Choroid plexus epithelial cell (primary cell): ENCODE results near the gene NACAD.

Experiments
- DNase-seq: peaks from one replicate; pipeline ENCODE4 v3.0.0-alpha.2; 2010; ENCODE audit warnings: low read depth
- H3K4me3 ChIP-seq: 2 replicates; pipeline ENCODE4 v1.5.1; 2011; ENCODE audit warnings: low read depth, mild to moderate bottlenecking, control low read depth, low read length, moderate library complexity
- TF ChIP-seq, protein P1 (sequence below): conservative IDR thresholded peaks from 2 replicates; pipeline ENCODE4 v1.5.1; 2011; ENCODE audit warnings: low read depth, mild to moderate bottlenecking, control low read depth, inconsistent platforms, low read length, moderate library complexity

The NACAD gene

GRCh38 chr7:45106820-45107219 lies 18.1 kb upstream of the NACAD start:
- TF ChIP-seq, protein P1, sequence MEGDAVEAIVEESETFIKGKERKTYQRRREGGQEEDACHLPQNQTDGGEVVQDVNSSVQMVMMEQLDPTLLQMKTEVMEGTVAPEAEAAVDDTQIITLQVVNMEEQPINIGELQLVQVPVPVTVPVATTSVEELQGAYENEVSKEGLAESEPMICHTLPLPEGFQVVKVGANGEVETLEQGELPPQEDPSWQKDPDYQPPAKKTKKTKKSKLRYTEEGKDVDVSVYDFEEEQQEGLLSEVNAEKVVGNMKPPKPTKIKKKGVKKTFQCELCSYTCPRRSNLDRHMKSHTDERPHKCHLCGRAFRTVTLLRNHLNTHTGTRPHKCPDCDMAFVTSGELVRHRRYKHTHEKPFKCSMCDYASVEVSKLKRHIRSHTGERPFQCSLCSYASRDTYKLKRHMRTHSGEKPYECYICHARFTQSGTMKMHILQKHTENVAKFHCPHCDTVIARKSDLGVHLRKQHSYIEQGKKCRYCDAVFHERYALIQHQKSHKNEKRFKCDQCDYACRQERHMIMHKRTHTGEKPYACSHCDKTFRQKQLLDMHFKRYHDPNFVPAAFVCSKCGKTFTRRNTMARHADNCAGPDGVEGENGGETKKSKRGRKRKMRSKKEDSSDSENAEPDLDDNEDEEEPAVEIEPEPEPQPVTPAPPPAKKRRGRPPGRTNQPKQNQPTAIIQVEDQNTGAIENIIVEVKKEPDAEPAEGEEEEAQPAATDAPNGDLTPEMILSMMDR: no peak
- H3K4me3 ChIP-seq: no peak overlapping the region
- peak; percentile 75 for DNase-seq

GRCh38 chr7:45105588-45106188 lies 16.9 kb upstream of the NACAD start:
- DNase-seq: no peak
- no peak overlapping the region for H3K4me3 ChIP-seq
- TF ChIP-seq, protein P1: no peak

DNA sequence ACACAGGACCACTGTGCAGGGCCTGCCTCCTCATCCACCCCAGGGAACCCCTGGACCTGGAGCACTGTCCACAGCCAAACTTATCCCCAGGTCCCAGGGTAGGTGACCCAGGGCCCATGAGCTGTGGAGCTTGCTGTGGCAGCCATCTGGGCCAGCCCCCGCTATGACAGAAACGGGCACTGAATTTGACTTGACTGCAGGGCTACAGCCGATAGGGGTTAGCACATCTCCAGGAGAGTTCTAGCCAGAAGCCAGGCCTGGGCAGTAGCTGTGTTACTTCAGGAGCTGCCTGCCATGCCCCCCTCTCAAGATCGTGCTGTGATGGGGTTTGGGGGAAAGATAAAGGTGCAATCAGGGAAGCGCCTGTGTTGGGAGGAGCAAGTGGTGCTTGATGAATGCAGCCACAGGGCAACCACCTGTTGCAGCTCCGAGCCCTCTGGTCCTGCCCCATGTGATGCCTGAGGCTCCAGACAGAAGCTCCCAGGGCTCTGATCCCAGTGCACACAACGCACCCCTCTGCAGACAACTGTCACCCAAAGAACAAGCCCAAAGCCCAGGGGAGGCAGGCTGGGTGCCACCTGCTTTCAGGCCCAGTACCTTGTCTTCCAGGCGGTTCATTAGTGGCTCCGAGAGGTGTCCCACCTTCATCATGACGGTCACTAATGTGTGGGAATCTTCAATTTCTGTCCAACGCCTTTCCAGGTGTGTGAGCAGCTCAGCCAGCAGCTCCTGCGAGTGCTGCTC lies 16.2 kb upstream of the NACAD start:
- no peak overlapping the region for H3K4me3 ChIP-seq
- DNase-seq: no peak
- TF ChIP-seq, protein P1: no peak

DNA sequence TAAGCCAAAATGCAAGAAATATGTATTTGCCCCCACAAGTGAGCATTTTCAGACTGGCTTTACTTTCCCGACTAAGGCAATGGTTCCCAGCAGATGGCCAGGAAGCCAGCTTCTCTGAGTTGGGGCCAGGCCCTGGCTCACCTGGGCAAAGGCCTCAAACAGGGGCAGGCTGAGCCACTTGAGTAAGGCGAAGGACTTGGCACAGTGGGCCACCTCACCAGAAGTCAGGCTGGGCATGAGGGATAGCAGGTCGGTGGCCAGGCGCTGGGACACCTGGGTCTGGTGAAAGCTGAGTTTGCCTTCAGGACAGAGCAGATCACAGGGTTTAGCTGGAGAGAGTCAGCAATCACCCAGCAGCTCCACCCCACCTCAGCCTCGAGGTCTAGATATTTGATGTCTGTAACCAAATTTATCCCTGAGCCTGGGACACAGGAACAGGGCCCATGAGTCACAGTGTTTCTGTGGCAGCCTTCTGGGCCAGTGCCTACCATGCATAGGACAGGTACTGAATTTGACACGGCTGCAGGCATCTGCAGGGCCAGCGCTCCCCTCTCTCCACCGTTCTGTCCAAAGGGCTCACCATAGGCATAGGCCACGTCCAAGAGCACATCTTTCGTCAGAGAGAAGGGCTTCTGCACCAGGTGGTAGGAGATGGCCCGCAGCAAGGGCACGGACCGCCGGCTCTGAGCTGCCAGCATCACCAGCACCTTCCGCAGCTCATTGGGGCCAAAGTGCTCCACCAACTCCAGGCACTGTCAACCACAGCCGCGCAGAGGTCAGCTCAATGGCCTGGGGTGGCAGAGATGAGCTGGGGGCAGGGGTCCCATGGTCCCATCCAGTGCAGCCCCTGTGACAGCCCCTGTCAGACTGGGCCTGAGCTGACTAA lies 15.4 kb upstream of the NACAD start:
- DNase-seq: no peak
- no peak overlapping the region for H3K4me3 ChIP-seq
- TF ChIP-seq, protein P1: no peak

DNA sequence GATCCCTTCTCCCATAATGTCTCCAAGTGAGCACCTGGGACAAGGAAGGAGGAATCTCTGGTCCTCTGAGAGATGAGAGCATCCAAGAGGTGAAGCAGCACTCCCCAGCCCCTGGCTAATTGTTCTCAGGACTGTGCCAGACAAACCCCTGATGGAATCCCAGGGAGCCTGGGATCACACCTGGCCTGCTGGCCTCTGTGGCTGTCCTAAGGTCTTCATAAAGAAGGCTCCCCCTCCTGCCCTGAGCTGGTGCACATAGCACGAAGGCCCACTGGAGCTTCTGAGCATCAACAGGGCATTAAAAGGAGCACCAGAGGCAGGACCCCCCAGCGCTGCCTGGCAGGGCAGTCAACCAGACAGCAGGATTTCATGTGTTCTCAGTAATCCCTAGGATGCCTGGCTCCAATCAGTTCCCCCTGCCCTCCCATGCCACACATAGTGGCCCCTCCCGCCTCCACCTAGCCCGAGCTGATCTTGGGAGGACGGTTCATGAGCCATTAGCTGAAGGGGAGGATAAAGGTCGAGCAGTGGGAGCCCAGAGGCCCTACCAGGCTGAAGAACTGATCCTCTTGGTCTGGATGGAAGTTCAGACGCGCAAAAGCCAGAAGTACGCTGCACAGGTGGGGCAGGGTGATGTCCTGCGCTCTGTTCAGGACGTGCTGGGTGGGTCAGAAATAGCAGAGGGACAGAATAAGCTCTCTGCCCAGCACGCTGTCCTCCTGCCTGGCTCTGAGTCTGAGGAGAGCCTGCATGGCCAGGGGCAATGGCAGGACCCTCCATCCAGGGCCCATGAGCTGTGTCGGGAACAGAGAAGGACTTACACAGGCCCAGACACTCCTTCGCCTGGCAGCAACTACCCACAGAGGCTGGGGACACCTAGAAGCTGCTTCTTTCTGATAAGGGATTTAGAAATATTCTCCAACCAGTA lies 14.3 kb upstream of the NACAD start:
- H3K4me3 ChIP-seq: no peak overlapping the region
- TF ChIP-seq, protein P1: no peak
- DNase-seq: no peak

DNA sequence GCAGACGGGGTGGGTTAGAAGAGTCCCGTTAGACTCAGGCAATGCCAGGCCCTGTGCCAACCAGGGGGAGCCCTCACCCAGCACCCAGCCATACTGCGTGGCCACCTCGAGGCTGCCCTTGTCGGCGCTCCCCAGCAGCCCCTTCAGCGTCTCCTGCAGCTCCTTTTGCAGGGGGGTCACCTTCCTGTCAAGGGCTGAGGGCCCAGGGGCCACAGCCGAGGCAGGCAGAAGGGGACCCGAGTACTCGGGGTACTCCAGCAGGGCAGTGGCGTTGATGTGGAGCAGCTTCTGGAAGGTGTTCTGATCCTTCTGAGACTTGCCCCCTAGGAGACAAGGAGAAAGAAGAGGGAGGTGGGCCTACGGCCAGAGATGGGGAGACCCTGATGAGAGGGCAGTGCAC lies 13.0 kb upstream of the NACAD start:
- no peak for DNase-seq
- H3K4me3 ChIP-seq: no peak overlapping the region

More for the DNA sequence above, 13.0 kb upstream of the NACAD start:
- TF ChIP-seq, protein P1: no peak
